Measurements from ENCODE around the gene NOD2. TPM values are rescaled to one million over a fixed set of nuclear protein-coding genes. Genes with fewer than 3 reads are reported as not detected.
A peak's percentile ranks its signal among the peaks of the same experiment; 100 is the strongest.

The NOD2 gene
- total and polyA plus RNA-seq, 2 experiments from 2014 or later: 0.27 to 0.66 TPM

DNA sequence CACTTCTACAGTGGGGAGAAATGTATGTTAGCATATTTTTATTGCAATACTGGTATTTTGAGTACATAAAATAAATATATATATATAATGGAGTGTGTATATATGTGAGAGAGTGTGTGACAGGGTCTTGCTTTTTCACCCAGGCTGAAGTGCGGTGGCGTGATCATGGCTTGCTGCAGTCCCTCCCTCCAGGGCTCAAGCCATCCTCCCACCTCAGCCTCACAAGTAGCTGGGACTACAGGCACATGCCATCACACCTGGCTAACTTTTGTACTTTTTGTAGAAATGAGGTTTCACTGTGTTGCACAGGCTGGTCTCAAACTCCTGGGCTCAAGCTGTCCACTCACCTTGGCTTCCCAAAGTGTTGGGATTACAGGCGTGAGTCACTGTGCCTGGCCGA, 52.5 kb downstream of the NOD2 start:
- Mint-ChIP-seq H3K4me3 (no peak overlapping the region), H3K27ac (no peak overlapping the region)
- H2AFZ ChIP-seq: no peak overlapping the region

DNA sequence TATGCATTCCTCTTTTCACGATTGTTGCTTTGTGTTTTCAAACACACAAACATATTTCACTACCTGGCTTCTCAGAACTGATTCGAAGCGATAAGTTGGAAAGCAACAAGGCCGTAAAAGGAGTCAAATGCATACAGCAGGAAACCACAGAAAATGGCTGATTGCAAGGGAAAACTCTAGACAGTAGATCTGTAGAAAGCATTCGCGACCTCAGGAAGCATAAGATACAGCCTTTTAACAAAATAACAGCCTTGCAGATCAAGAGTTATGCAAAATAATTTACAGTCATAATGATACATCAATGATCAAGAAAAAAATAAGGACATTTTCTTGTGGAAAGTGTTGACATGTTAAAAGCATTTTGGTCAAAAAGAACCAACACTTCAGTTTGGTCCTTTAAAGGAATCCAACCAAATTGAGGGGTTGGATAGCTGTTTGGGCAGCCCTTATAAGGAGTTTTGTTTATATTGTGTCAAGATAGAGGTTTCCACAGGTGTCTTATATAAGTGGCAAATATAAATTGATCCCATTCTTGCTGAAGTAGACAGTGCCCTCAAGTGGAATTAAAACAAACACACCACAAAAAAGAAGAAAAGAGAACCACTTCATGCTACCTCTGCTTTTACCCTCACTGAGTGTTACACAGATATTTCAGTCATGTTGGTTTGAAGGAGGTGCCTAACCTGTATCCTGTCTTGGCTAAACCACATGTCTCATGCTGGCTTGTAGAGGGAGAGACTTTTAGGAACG, 54.0 kb downstream of the NOD2 start:
- no peak overlapping the region for H3K4me2 ChIP-seq
- peak overlapping the region; percentile 79; the same call in 1 of the 2 replicates for H3K27ac Mint-ChIP-seq
- no peaks in the 10 kb centered on the region for H3K36me3 ChIP-seq (ENCODE audit: insufficient read depth)
- no peak for TF ChIP-seq STAT1 (IDR thresholded peaks at IDR 0.05; ENCODE audit: unreplicated experiment)
- TF ChIP-seq, protein P1, sequence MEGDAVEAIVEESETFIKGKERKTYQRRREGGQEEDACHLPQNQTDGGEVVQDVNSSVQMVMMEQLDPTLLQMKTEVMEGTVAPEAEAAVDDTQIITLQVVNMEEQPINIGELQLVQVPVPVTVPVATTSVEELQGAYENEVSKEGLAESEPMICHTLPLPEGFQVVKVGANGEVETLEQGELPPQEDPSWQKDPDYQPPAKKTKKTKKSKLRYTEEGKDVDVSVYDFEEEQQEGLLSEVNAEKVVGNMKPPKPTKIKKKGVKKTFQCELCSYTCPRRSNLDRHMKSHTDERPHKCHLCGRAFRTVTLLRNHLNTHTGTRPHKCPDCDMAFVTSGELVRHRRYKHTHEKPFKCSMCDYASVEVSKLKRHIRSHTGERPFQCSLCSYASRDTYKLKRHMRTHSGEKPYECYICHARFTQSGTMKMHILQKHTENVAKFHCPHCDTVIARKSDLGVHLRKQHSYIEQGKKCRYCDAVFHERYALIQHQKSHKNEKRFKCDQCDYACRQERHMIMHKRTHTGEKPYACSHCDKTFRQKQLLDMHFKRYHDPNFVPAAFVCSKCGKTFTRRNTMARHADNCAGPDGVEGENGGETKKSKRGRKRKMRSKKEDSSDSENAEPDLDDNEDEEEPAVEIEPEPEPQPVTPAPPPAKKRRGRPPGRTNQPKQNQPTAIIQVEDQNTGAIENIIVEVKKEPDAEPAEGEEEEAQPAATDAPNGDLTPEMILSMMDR (conservative IDR thresholded peaks at IDR 0.05; ENCODE audit: low read depth in 2 of 2): peak; percentile 42 to 51
- no peak overlapping the region for H2AFZ ChIP-seq
- ATAC-seq (no peak), DNase-seq (ENCODE audit: low spot score) (peak; percentile 33)
- H3K9me3 Mint-ChIP-seq: no peaks in the 10 kb centered on the region
- H3K4me1 Mint-ChIP-seq: peaks cover 35% of the 10 kb centered on the region
- no peaks in the 10 kb centered on the region for H3K9me2 ChIP-seq (ENCODE audit: insufficient read depth)
- H3K4me1 ChIP-seq (ENCODE audit: insufficient read depth): peaks cover 30% of the 10 kb centered on the region
- H3K27me3 Mint-ChIP-seq (ENCODE audit: insufficient read depth, low read depth, poor library complexity): peaks cover 2% of the 10 kb centered on the region
- H3K4me3 Mint-ChIP-seq: no peak overlapping the region
- no peaks in the 10 kb centered on the region for H4K20me1 ChIP-seq (replicated peaks; ENCODE audit: insufficient read depth)
- no peaks in the 10 kb centered on the region for H3K27me3 ChIP-seq (ENCODE audit: insufficient read depth)
- no peak overlapping the region for H3K4me3 ChIP-seq
- H3K27ac ChIP-seq (ENCODE audit: low read depth): no peak overlapping the region
- 0 out of 3 replicates have a peak, but pooled peaks cover 3% of the 10 kb centered on the region for H3K36me3 Mint-ChIP-seq (ENCODE audit: low read depth)
- no peaks in the 10 kb centered on the region for H3K79me2 ChIP-seq (replicated peaks; ENCODE audit: insufficient read depth)
- no peaks in the 10 kb centered on the region for H3F3A ChIP-seq (replicated peaks; ENCODE audit: low read depth)

More for the DNA sequence above, 52.5 kb downstream of the NOD2 start:
- Histone ChIP-seq H3K27ac (ENCODE audit: low read depth) (no peak overlapping the region), H3K79me2 (replicated peaks; ENCODE audit: insufficient read depth) (no peaks in the 10 kb centered on the region), H3K27me3 (ENCODE audit: insufficient read depth) (no peaks in the 10 kb centered on the region), H3K4me3 (no peak overlapping the region), H3K4me1 (ENCODE audit: insufficient read depth) (peaks cover 30% of the 10 kb centered on the region), H4K20me1 (replicated peaks; ENCODE audit: insufficient read depth) (no peaks in the 10 kb centered on the region), H3K36me3 (ENCODE audit: insufficient read depth) (no peaks in the 10 kb centered on the region), H3K4me2 (no peak overlapping the region), H3F3A (replicated peaks; ENCODE audit: low read depth) (no peaks in the 10 kb centered on the region), H3K9me2 (ENCODE audit: insufficient read depth) (no peaks in the 10 kb centered on the region)
- Mint-ChIP-seq H3K4me1 (peaks cover 37% of the 10 kb centered on the region), H3K27me3 (ENCODE audit: insufficient read depth, low read depth, poor library complexity) (peaks cover 2% of the 10 kb centered on the region), H3K9me3 (no peaks in the 10 kb centered on the region; the same call in 2 of the 3 replicates), H3K36me3 (ENCODE audit: low read depth) (peaks cover 3% of the 10 kb centered on the region; the same call in 1 of the 3 replicates)
- no peak for TF ChIP-seq CREB1 (CRISPR knock-in tag; IDR thresholded peaks at IDR 0.05; ENCODE audit: low read depth)
- no peak for TF ChIP-seq STAT1 (IDR thresholded peaks at IDR 0.05; ENCODE audit: unreplicated experiment)
- no peak for TF ChIP-seq POLR2AphosphoS5 (IDR thresholded peaks at IDR 0.05; ENCODE audit: low read depth)
- TF ChIP-seq EZH2 (IDR thresholded peaks at IDR 0.05; ENCODE audit: low read depth, unreplicated experiment): no peak
- no peak for TF ChIP-seq ZNF331 (CRISPR knock-in tag; IDR thresholded peaks at IDR 0.05; ENCODE audit: low read depth)
- no peak for TF ChIP-seq NANOG (IDR thresholded peaks at IDR 0.05; ENCODE audit: borderline replicate concordance)
- TF ChIP-seq EZH2phosphoT487 (IDR thresholded peaks at IDR 0.05; ENCODE audit: unreplicated experiment): no peak
- TF ChIP-seq, protein P1 (conservative IDR thresholded peaks at IDR 0.05; ENCODE audit: low read depth in 2 of 2): no peak
- ATAC-seq: no peak
- DNase-seq (ENCODE audit: low spot score): no peak
